Measurements from ENCODE around the gene NFE2L1. TPM values are rescaled to one million over a fixed set of nuclear protein-coding genes. Genes with fewer than 3 reads are reported as not detected.

NFE2L1 gene
- total and polyA plus RNA-seq, 2 of the 8 experiments (the other 6 are each of a cell fraction or from before 2014, with no cell fraction given): 140 to 143 TPM

DNA sequence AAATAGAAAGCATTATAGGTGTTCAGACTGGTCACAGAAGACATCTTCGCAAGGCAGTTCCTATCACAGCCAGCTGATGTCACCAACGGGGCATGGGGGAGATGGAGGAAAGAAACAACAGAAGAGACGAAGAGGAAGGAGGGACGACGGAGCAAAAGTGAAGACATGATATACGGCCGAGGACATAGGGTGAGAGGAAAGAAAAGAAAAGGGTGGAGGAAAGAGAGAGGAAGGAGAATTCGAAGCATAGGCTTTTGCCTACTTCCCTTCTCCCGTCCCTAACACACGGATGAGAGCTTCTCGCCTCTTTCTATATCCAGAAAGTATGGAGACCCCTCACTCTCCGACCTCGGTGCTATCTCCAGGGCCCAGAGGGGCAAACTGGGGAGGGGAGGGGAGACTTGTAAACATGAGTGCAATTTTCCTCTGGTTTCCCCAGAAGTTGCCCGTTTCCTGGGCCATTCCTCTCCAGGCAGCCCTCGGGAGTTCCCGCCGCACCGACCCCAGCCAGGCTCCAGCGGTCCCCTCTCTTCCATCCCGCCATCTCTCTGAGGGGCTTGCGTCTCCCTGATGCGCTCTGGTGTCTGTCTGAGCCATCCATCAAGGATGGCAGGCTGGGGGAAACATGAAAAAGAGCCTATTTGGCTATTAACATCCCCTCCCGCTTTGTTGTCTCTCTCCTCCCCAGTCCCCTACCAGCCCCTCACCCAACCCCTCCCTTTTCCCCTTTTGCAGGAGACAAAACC lies 36.6 kb upstream of the NFE2L1 start (continued):
- TF ChIP-seq, protein P1, sequence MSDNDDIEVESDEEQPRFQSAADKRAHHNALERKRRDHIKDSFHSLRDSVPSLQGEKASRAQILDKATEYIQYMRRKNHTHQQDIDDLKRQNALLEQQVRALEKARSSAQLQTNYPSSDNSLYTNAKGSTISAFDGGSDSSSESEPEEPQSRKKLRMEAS (IDR thresholded peaks at IDR 0.05): 0 out of 2 replicates have a peak, but pooled peaks have one; percentile 6
- TF ChIP-seq, protein P2, sequence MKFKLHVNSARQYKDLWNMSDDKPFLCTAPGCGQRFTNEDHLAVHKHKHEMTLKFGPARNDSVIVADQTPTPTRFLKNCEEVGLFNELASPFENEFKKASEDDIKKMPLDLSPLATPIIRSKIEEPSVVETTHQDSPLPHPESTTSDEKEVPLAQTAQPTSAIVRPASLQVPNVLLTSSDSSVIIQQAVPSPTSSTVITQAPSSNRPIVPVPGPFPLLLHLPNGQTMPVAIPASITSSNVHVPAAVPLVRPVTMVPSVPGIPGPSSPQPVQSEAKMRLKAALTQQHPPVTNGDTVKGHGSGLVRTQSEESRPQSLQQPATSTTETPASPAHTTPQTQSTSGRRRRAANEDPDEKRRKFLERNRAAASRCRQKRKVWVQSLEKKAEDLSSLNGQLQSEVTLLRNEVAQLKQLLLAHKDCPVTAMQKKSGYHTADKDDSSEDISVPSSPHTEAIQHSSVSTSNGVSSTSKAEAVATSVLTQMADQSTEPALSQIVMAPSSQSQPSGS (IDR thresholded peaks at IDR 0.05; ENCODE audit: low read length): peak; percentile 34; the same call in 1 of the 2 replicates
- TF ChIP-seq ASH2L (IDR thresholded peaks at IDR 0.05; ENCODE audit: low read length) (no peak), CREB1 (IDR thresholded peaks at IDR 0.05) (no peak), KDM4A (IDR thresholded peaks at IDR 0.05; ENCODE audit: low read depth, low read length, severe bottlenecking) (peak; percentile 46), NRF1 (IDR thresholded peaks at IDR 0.05; ENCODE audit: low read depth, low read length) (no peak), SUZ12 (IDR thresholded peaks at IDR 0.05; ENCODE audit: low read length) (no peak), SIX5 (IDR thresholded peaks at IDR 0.05; ENCODE audit: low read depth, low read length) (no peak), SRF (IDR thresholded peaks at IDR 0.05; ENCODE audit: low read depth, low read length) (no peak), JUN (IDR thresholded peaks at IDR 0.05; ENCODE audit: low read depth, low read length) (no peak), RNF2 (IDR thresholded peaks at IDR 0.05; ENCODE audit: borderline replicate concordance, low read depth, low read length, missing control alignments, poor library complexity, severe bottlenecking) (no peak), EGR1 (IDR thresholded peaks at IDR 0.05; ENCODE audit: borderline replicate concordance, low read depth, low read length) (no peak), SP1 (IDR thresholded peaks at IDR 0.05; ENCODE audit: low read depth, low read length) (no peak), SIN3A (conservative IDR thresholded peaks at IDR 0.05 in 1 of 2, IDR thresholded peaks at IDR 0.05 in 1 of 2; ENCODE audit: low read depth in 1 of 2, low read length in 2 of 2) (peak in 1 of 2 experiments; percentile 49; a peak in 1 of 4 replicates), ZNF274 (IDR thresholded peaks at IDR 0.05; ENCODE audit: borderline replicate concordance, extremely low read depth, low read length) (no peak)
- TF ChIP-seq, protein P3, sequence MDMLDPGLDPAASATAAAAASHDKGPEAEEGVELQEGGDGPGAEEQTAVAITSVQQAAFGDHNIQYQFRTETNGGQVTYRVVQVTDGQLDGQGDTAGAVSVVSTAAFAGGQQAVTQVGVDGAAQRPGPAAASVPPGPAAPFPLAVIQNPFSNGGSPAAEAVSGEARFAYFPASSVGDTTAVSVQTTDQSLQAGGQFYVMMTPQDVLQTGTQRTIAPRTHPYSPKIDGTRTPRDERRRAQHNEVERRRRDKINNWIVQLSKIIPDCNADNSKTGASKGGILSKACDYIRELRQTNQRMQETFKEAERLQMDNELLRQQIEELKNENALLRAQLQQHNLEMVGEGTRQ (IDR thresholded peaks at IDR 0.05; ENCODE audit: low read length): no peak

Measured in H1 (cell line).